Sigmoid colon (tissue), 4 donors: ENCODE data around the gene PDZRN3.

Experiments used
- POLR2A ChIP-seq, 2 donors: fragments of 450-650 bp; IDR thresholded peaks; one replicate each; pipeline ENCODE4 v1.6.1; 2016; ENCODE audit warnings: antibody characterized with exemption in 2 of 2, mild to moderate bottlenecking in 2 of 2, moderate library complexity in 2 of 2
- POLR2AphosphoS5 ChIP-seq, 4 donors: sonication (generic); formaldehyde crosslinking; IDR thresholded peaks; one replicate each; pipeline ENCODE4 v1.6.1; 2017; ENCODE audit warnings: antibody characterized with exemption in 4 of 4
- TF ChIP-seq, protein P1 (sequence below), 4 experiments: fragments of 450-650 bp in 3 of 4; fragments of 200-600 bp in 1 of 4; IDR thresholded peaks; one replicate each; pipeline ENCODE4 v1.5.1; 2016 to 2019; ENCODE audit warnings: antibody characterized with exemption in 4 of 4, mild to moderate bottlenecking in 3 of 4, moderate library complexity in 2 of 4

DNA sequence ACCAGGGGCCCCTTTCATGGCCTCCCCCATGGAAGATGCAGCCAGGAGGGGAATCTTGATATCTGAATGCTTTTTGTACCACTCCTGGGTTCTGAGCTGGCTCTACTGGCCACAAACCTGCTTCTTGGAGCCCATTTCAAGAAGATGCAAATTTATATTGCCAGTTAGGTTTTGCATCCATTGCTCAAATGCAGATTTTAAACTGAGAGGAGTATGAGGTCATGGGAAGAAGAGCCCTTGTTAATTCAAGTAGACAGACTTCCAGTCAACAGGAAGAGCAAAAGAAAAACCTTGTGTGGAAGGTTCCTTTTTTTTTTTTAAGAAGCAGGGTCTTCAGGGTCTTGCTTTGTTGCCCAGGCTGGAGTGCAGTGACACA lies 133.5 kb downstream of the PDZRN3 start:
- TF ChIP-seq, protein P1, sequence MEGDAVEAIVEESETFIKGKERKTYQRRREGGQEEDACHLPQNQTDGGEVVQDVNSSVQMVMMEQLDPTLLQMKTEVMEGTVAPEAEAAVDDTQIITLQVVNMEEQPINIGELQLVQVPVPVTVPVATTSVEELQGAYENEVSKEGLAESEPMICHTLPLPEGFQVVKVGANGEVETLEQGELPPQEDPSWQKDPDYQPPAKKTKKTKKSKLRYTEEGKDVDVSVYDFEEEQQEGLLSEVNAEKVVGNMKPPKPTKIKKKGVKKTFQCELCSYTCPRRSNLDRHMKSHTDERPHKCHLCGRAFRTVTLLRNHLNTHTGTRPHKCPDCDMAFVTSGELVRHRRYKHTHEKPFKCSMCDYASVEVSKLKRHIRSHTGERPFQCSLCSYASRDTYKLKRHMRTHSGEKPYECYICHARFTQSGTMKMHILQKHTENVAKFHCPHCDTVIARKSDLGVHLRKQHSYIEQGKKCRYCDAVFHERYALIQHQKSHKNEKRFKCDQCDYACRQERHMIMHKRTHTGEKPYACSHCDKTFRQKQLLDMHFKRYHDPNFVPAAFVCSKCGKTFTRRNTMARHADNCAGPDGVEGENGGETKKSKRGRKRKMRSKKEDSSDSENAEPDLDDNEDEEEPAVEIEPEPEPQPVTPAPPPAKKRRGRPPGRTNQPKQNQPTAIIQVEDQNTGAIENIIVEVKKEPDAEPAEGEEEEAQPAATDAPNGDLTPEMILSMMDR (IDR thresholded peaks at IDR 0.05), result no peak
- TF ChIP-seq POLR2AphosphoS5 (IDR thresholded peaks at IDR 0.05), result no peak
- no peak for TF ChIP-seq POLR2A (IDR thresholded peaks at IDR 0.05)
